H1 (cell line): ENCODE measurements around the gene E2F1. TPM values are rescaled to one million over a fixed set of nuclear protein-coding genes. Genes with fewer than 3 reads are reported as not detected.

Experiments used
- CTCF ChIA-PET: fragments of 300-600 bp; sonication (Branson Sonifier 250); formaldehyde crosslinking; loops from one replicate; lab custom pipeline; 2021; ENCODE audit not compliant: partially characterized antibody; lab: Charles Lee
- POLR2A ChIA-PET: fragments of 300-600 bp; sonication (Branson Sonifier 250); formaldehyde crosslinking; loops from one replicate; lab custom pipeline; 2021; ENCODE audit warnings: inconsistent platforms; ENCODE audit not compliant: partially characterized antibody; lab: Charles Lee
- DNase-seq, 2 experiments: peaks; one replicate each; pipeline versions ENCODE4 v3.0.0 to v3.0.0-alpha.2; 2010 to 2022; ENCODE audit warnings: low spot score in 2 of 2, low read depth in 1 of 2, mixed read lengths in 1 of 2
- FAIRE-seq: peaks from 2 replicates; lab custom pipeline; 2011; peaks lifted over from hg19 to GRCh38; lab: Jason Lieb, UNC
- H2AFZ ChIP-seq: 2 replicates; pipeline ENCODE4 v1.8.1; 2012; ENCODE audit warnings: low read length, inconsistent platforms
- H2AK5ac ChIP-seq: 2 replicates; pipeline ENCODE4 v1.6.1; 2013; ENCODE audit warnings: low read depth, low read length
- H2BK120ac ChIP-seq: replicated peaks from 2 replicates; pipeline ENCODE3; 2013; ENCODE audit warnings: low read depth, low read length, inconsistent platforms
- H2BK12ac ChIP-seq: 2 replicates; pipeline ENCODE4 v1.6.1; 2013; ENCODE audit warnings: low read depth, low read length
- H2BK15ac ChIP-seq: 2 replicates; pipeline ENCODE4 v1.6.1; 2013; ENCODE audit warnings: low read length
- H2BK20ac ChIP-seq: 2 replicates; pipeline ENCODE4 v1.6.1; 2013; ENCODE audit warnings: low read length
- H2BK5ac ChIP-seq: 2 replicates; pipeline ENCODE4 v1.6.1; 2013; ENCODE audit warnings: low read depth, low read length
- H3K14ac ChIP-seq: 2 replicates; pipeline ENCODE4 v1.6.1; 2013; ENCODE audit warnings: inconsistent platforms; ENCODE audit not compliant: insufficient read length
- H3K18ac ChIP-seq: 2 replicates; pipeline ENCODE4 v1.6.1; 2013; ENCODE audit warnings: low read length; ENCODE audit errors: extremely low read depth
- H3K23ac ChIP-seq: 2 replicates; pipeline ENCODE4 v1.6.1; 2013; ENCODE audit warnings: inconsistent platforms; ENCODE audit not compliant: insufficient read length
- H3K23me2 ChIP-seq: 2 replicates; pipeline ENCODE4 v1.6.1; 2013; ENCODE audit warnings: low read depth, low read length
- H3K27ac ChIP-seq: 2 replicates; pipeline ENCODE4 v1.6.1; 2011; ENCODE audit warnings: low read depth, low read length, inconsistent platforms
- H3K27me3 ChIP-seq, 4 experiments: replicated peaks in 1 of 4; 1 replicate in 1 of 4; 2 replicates in 3 of 4; pipeline versions ENCODE4 v1.6.1 to v1.8.1; 2011 to 2013; ENCODE audit warnings: low read length in 3 of 4, mild to moderate bottlenecking in 3 of 4, inconsistent platforms in 2 of 4, mixed read lengths in 2 of 4, moderate library complexity in 1 of 4; ENCODE audit not compliant: control insufficient read depth in 3 of 4, insufficient read depth in 3 of 4; ENCODE audit errors: extremely low read depth in 1 of 4
- H3K36me3 ChIP-seq, 4 experiments: 2 replicates each; pipeline versions ENCODE4 v1.6.1 to v1.8.1; 2011 to 2013; ENCODE audit warnings: mild to moderate bottlenecking in 4 of 4, low read length in 3 of 4, moderate library complexity in 2 of 4, control low read depth in 1 of 4, inconsistent platforms in 1 of 4; ENCODE audit not compliant: insufficient read depth in 4 of 4, control insufficient read depth in 2 of 4
- H3K4ac ChIP-seq: replicated peaks from 2 replicates; pipeline ENCODE3; 2013; ENCODE audit warnings: low read length, low read depth, mixed read lengths, inconsistent platforms; ENCODE audit not compliant: insufficient read length
- H3K4me1 ChIP-seq, 4 experiments: replicated peaks in 1 of 4; 1 replicate in 1 of 4; 2 replicates in 3 of 4; pipeline versions ENCODE4 v1.6.1 to v1.8.1; 2011 to 2013; ENCODE audit warnings: low read length in 3 of 4, inconsistent platforms in 2 of 4, mixed read lengths in 1 of 4; ENCODE audit not compliant: insufficient read depth in 4 of 4, control insufficient read depth in 3 of 4
- H3K4me2 ChIP-seq, 2 experiments: 2 replicates each; pipeline versions ENCODE4 v1.6.1 to v1.8.1; 2011 to 2013; ENCODE audit warnings: low read depth in 2 of 2, low read length in 2 of 2, control low read depth in 1 of 2, inconsistent platforms in 1 of 2, mild to moderate bottlenecking in 1 of 2; ENCODE audit not compliant: insufficient read depth in 1 of 2
- H3K4me3 ChIP-seq, 4 experiments: fragments of 200-600, 300-600 bp in 1 of 4; sonication (generic), shearing (Covaris generic), sonication (Bioruptor Twin) in 1 of 4; 2 replicates each; pipeline versions ENCODE4 v1.5.1 to v1.8.1; 2011 to 2016; ENCODE audit warnings: low read length in 4 of 4, low read depth in 3 of 4, control low read depth in 2 of 4, inconsistent platforms in 2 of 4, mild to moderate bottlenecking in 2 of 4, mixed read lengths in 1 of 4, moderate library complexity in 1 of 4; ENCODE audit not compliant: insufficient read depth in 2 of 4; ENCODE audit errors: extremely low read depth in 1 of 4
- H3K56ac ChIP-seq: replicated peaks from 2 replicates; pipeline ENCODE3; 2013; ENCODE audit warnings: low read depth, mild to moderate bottlenecking, mixed read lengths, low read length, inconsistent platforms; ENCODE audit not compliant: insufficient read length
- H3K79me1 ChIP-seq: 2 replicates; pipeline ENCODE4 v1.6.1; 2013; ENCODE audit warnings: low read depth, low read length, control low read depth
- H3K79me2 ChIP-seq, 2 experiments: 2 replicates each; pipeline versions ENCODE4 v1.6.1 to v1.8.1; 2012 to 2013; ENCODE audit warnings: low read length in 2 of 2, mild to moderate bottlenecking in 2 of 2, inconsistent platforms in 1 of 2; ENCODE audit not compliant: insufficient read depth in 2 of 2, control insufficient read depth in 1 of 2
- H3K9ac ChIP-seq, 4 experiments: replicated peaks in 1 of 4; 1 replicate in 1 of 4; 2 replicates in 3 of 4; pipeline versions ENCODE4 v1.6.1 to v1.8.1; 2011 to 2013; ENCODE audit warnings: low read depth in 3 of 4, low read length in 3 of 4, control low read depth in 2 of 4, mild to moderate bottlenecking in 2 of 4, moderate library complexity in 2 of 4, inconsistent platforms in 1 of 4; ENCODE audit errors: extremely low read depth in 1 of 4
- H3K9me3 ChIP-seq, 2 experiments: 2 replicates each; pipeline versions ENCODE4 v1.6.1 to v1.8.1; 2012 to 2013; ENCODE audit warnings: mild to moderate bottlenecking in 2 of 2, moderate library complexity in 2 of 2, control low read depth in 1 of 2, inconsistent platforms in 1 of 2, low read depth in 1 of 2, low read length in 1 of 2, mixed read lengths in 1 of 2; ENCODE audit not compliant: insufficient read depth in 2 of 2
- H4K20me1 ChIP-seq, 2 experiments: replicated peaks in 1 of 2; 2 replicates each; pipeline versions ENCODE3 to v1.8.1; 2011 to 2013; ENCODE audit warnings: inconsistent platforms in 2 of 2, low read length in 2 of 2, mild to moderate bottlenecking in 1 of 2; ENCODE audit not compliant: insufficient read depth in 2 of 2, control insufficient read depth in 1 of 2
- H4K5ac ChIP-seq: 2 replicates; pipeline ENCODE4 v1.6.1; 2013; ENCODE audit warnings: low read length, low read depth, mixed read lengths, inconsistent platforms; ENCODE audit not compliant: insufficient read length
- H4K8ac ChIP-seq: 2 replicates; pipeline ENCODE4 v1.8.0; 2013; ENCODE audit warnings: mild to moderate bottlenecking, moderate library complexity, low read length, inconsistent platforms; ENCODE audit not compliant: insufficient read depth; ENCODE audit errors: extremely low read depth
- H4K91ac ChIP-seq: replicated peaks from 2 replicates; pipeline ENCODE3; 2013; ENCODE audit warnings: low read length, mixed read lengths, inconsistent platforms; ENCODE audit not compliant: insufficient read length
- BACH1 ChIP-seq: IDR thresholded peaks from 2 replicates; pipeline ENCODE4 v1.6.1; 2012; ENCODE audit warnings: low read length, improper control_type of control experiment
- BRCA1 ChIP-seq: IDR thresholded peaks from 2 replicates; pipeline ENCODE4 v1.6.1; 2012; ENCODE audit warnings: low read depth, low read length, improper control_type of control experiment
- CHD1 ChIP-seq: IDR thresholded peaks from 2 replicates; pipeline ENCODE4 v1.6.1; 2012; ENCODE audit warnings: low read depth, low read length, improper control_type of control experiment
- EGR1 ChIP-seq: IDR thresholded peaks from 2 replicates; pipeline ENCODE4 v1.6.1; 2011; ENCODE audit warnings: low read depth, low read length, borderline replicate concordance
- EZH2 ChIP-seq: fragments of 200-600 bp; sonication (generic); IDR thresholded peaks from 2 replicates; pipeline ENCODE4 v1.7.1; 2012; ENCODE audit warnings: low read depth, mild to moderate bottlenecking, moderate library complexity, low read length, inconsistent platforms; ENCODE audit not compliant: severe bottlenecking
- JUND ChIP-seq: IDR thresholded peaks from 2 replicates; pipeline ENCODE4 v1.6.1; 2011; ENCODE audit warnings: mild to moderate bottlenecking, improper control_type of control experiment, low read length
- PHF8 ChIP-seq: fragments of 200-600 bp; sonication (generic); conservative IDR thresholded peaks from 2 replicates; pipeline ENCODE4 v1.7.1; 2012; ENCODE audit warnings: low read depth, mild to moderate bottlenecking, inconsistent platforms, low read length, moderate library complexity
- RNF2 ChIP-seq: fragments of 200-900, 300-1000 bp; sonication (generic); IDR thresholded peaks from 2 replicates; pipeline ENCODE4 v1.7.1; 2016; ENCODE audit warnings: borderline replicate concordance, low read depth, mild to moderate bottlenecking, antibody characterized with exemption, low read length; ENCODE audit not compliant: poor library complexity, severe bottlenecking; ENCODE audit errors: missing control alignments
- SP4 ChIP-seq: IDR thresholded peaks from 2 replicates; pipeline ENCODE4 v1.6.1; 2012; ENCODE audit warnings: low read length, inconsistent platforms
- USF2 ChIP-seq: IDR thresholded peaks from 2 replicates; pipeline ENCODE4 v1.6.1; 2011; ENCODE audit warnings: low read length, improper control_type of control experiment
- WGBS, 2 experiments: shearing (Covaris generic) in 1 of 2; methylation state at CpG; one replicate each; pipeline versions ENCODE4 v1.1.6 to v1.1.7; 2013 to 2015; ENCODE audit warnings: low lambda C conversion rate in 2 of 2, mixed read lengths in 2 of 2, inconsistent platforms in 1 of 2, low coverage in 1 of 2, missing lambda C conversion rate in 1 of 2; ENCODE audit not compliant: insufficient replicate concordance in 2 of 2, insufficient coverage in 1 of 2, insufficient read length in 1 of 2; ENCODE audit errors: extremely low coverage in 1 of 2, missing lambda C conversion rate in 1 of 2; 5-methylcytosine and 5-hydroxymethylcytosine counted together
- polyA plus RNA-seq, 7 experiments: library from polyadenylated mRNA; depleted of rRNA in 3 of 7; stranded (reverse) in 5 of 7; unstranded in 2 of 7; fragments of >200 nt in 5 of 7; fragments of 200-250 nt in 2 of 7; gene quantifications; 1 replicate in 5 of 7; 2 replicates in 1 of 7; 4 replicates in 1 of 7; pipeline versions ENCODE4 v1.2.1 to v1.2.3, GENCODE V29; 2011 to 2013; ENCODE audit warnings: missing spikeins in 2 of 7, mixed read lengths in 2 of 7
- total RNA-seq: library from RNA; stranded (reverse); fragmentation: NEBNext Ultra II Directional; extraction: Animal tissue kit (Norgen Biotek cat#: 25700); gene quantifications from 2 replicates; pipeline ENCODE4 v1.2.1, GENCODE V29; 2021

E2F1 gene
- total and polyA plus RNA-seq, 2 of the 8 experiments (the other 6 are each of a cell fraction or from before 2014, with no cell fraction given) = 33.4 to 35.8 TPM

GRCh38 chr20:33704197-33704924 lies 18.2 kb upstream of the E2F1 start:
- 94% methylated on average over 11 of the region's 11 CpGs; no CpG with 5 or more reads in 1 of the 2 experiments for WGBS, 2 experiments
- Histone ChIP-seq H4K20me1 (no peaks in the 10 kb centered on the region), H4K91ac (no peak overlapping the region), H3K4me3 (no peak overlapping the region), H3K4me1 (peaks cover 0 to 4% (median 0%) of the 10 kb centered on the region in 4 experiments; a peak in 1 of 7 replicates), H2AK5ac (no peak overlapping the region), H2BK20ac (no peak overlapping the region), H3K9ac (no peak overlapping the region), H3K23ac (no peak overlapping the region), H4K8ac (no peak overlapping the region), H2BK120ac (no peak overlapping the region), H2BK12ac (no peak overlapping the region), H3K4me2 (no peak overlapping the region), H2BK15ac (no peak overlapping the region), H3K14ac (no peak overlapping the region), H2AFZ (no peak overlapping the region), H3K27ac (no peak overlapping the region), H3K23me2 (no peaks in the 10 kb centered on the region), H3K56ac (no peak overlapping the region), H3K9me3 (peaks cover 5 to 22% of the 10 kb centered on the region in 2 experiments; a peak in 2 of 4 replicates), H3K79me2 (no peaks in the 10 kb centered on the region), H4K5ac (no peak overlapping the region), H2BK5ac (no peak overlapping the region), H3K27me3 (no peaks in the 10 kb centered on the region; a peak in 1 of 7 replicates), H3K4ac (no peak overlapping the region), H3K18ac (no peak overlapping the region), H3K79me1 (no peaks in the 10 kb centered on the region), H3K36me3 (no peaks in the 10 kb centered on the region; a peak in 1 of 8 replicates)
- DNase-seq (no peak), FAIRE-seq (no peak)
- ChIA-PET POLR2A (interaction anchor here (0.8 to 1.7 kb wide), 3 partner anchors 11 to 23 kb away, joined by 3 read pairs; no protein-coding TSS in a partner anchor), CTCF (no interaction called here)
- TF ChIP-seq EGR1 (no peak), EZH2 (no peak), USF2 (no peak), PHF8 (no peak), JUND (no peak), RNF2 (no peak), BRCA1 (no peak), BACH1 (no peak), SP4 (no peak), CHD1 (no peak)
